Measurements from ENCODE around the gene OR6S1.
A peak's percentile ranks its signal among the peaks of the same experiment; 100 is the strongest.

The OR6S1 gene

DNA sequence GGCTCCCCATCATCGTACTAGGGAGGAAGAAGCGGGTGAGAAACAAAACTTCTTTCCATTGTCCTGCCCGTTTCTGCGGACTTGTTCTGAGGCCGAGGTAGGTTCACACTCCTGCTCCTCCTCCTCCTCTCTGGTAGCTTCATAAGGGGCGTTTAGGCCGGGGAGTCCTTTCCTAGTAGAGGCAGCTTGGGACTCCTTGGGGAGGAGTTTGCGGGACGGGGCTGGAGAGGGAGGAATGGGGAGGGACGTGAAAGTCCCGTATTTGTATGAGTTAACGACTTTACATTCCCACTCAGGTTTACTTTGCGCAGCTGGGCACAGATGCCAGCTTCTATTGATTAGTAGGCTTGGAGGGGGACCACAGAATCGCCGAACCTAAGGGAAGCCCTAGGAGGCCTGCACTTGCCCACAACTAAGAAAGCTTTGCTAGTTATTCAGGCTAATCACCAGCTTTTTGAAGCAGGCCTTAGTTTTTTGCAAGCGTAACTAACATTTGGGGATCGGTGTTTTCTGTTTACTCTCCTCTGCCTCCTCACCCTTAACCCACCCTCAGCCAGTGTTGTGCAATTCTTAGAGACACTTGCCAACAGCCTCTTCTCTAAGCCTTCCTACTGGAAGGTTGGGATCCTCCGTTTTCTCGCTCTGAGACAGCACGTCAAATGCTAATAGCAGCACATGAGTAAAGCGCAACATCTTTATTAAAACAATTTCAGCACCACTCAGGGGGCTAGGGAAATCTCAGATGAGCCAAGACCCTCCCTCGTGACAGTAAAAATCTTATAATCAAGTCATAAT is 43.4 kb upstream of the OR6S1 start:
- no peak for DNase-seq (ENCODE audit: extremely low read depth, low read depth)
- H3K4me3 ChIP-seq (replicated peaks; ENCODE audit: low read depth, low read length) = peak overlapping the region; percentile 82
- TF ChIP-seq, protein P1, sequence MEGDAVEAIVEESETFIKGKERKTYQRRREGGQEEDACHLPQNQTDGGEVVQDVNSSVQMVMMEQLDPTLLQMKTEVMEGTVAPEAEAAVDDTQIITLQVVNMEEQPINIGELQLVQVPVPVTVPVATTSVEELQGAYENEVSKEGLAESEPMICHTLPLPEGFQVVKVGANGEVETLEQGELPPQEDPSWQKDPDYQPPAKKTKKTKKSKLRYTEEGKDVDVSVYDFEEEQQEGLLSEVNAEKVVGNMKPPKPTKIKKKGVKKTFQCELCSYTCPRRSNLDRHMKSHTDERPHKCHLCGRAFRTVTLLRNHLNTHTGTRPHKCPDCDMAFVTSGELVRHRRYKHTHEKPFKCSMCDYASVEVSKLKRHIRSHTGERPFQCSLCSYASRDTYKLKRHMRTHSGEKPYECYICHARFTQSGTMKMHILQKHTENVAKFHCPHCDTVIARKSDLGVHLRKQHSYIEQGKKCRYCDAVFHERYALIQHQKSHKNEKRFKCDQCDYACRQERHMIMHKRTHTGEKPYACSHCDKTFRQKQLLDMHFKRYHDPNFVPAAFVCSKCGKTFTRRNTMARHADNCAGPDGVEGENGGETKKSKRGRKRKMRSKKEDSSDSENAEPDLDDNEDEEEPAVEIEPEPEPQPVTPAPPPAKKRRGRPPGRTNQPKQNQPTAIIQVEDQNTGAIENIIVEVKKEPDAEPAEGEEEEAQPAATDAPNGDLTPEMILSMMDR (IDR thresholded peaks at IDR 0.05; ENCODE audit: low read depth, low read length, missing control alignments) = no peak

DNA sequence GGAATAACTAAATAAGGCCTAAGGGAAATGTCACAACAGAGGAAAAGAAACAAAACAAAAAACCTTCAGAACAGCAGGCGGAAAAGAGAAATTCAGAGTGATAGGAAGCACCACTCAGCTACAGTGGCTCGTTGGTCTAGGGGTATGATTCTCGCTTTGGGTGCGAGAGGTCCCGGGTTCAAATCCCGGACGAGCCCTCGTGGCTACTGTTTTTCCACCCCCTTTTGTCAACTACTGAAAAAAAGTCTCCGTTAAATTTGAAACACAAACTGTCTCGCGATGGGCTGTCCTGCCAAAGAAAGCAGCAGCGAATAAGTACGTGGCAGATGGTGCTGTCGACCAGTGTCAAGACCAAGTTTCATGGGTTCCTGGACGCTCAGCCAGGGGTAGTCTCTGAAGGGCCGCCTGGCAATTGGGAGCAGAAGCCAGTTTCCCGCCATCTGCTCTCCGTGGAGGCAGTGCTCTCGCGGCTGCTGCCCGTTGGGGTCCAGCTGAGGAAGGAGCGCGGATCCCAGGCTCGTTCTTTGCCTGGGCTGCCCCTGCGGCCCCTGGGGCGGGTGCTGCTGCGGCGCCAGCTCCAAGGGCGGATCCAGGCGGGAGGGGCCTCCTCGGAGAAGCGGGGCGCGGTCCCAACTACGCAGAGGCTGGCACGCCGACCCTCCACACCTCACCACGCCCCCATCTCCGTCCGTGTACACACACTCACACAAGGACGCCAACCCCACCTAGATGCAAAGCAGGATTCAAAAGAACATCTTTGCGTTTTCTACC is 42.6 kb upstream of the OR6S1 start, which contains the start of gene RNASE4:
TSS of gene RNASE4 (plus strand) at position 670 of the 771 bp plus-strand sequence. CDS start 14,812 bp downstream, outside the sequence.
- TF ChIP-seq, protein P1 (IDR thresholded peaks at IDR 0.05; ENCODE audit: low read depth, low read length, missing control alignments) = no peak
- DNase-seq (ENCODE audit: extremely low read depth, low read depth) = peak; percentile 82
- peak within 1 kb of the TSS; percentile 82 for H3K4me3 ChIP-seq (replicated peaks; ENCODE audit: low read depth, low read length)

DNA sequence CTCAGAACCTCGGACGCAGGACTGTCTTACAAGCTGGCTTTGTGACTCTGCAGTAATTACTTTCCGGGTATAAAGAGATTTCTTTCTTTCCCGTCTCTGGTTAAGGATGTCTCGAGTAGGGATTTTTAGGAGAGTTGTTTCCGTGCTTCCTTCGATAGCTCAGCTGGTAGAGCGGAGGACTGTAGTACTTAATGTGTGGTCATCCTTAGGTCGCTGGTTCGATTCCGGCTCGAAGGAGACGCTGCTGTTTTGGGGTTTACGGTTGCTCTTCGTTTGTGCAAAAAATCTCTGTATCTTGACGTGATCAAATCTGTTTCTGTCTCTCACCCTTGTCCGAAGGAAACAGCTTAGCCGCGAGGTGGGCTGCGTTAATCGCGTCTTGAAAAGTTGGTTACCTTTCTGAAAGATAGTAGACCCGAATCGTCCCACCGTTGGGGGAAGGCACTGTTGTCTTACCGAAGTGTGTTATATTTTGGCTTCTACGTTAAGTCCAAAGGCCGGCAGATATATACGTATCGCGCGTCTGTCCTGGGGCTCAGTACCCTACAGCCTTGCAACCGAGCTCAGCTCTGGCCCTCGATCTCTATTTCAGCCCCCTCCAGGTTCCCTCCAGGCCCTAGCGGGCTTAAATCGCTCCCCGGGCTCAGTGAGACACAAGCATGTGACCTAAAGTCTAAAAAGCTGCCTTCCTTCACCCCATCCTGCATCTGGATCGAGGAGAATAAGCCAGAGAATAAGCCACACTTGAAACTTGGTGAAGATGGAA is 41.8 kb upstream of the OR6S1 start:
- H3K4me3 ChIP-seq (replicated peaks; ENCODE audit: low read depth, low read length) = peak overlapping the region; percentile 82
- TF ChIP-seq, protein P1 (IDR thresholded peaks at IDR 0.05; ENCODE audit: low read depth, low read length, missing control alignments) = no peak
- DNase-seq (ENCODE audit: extremely low read depth, low read depth) = peak; percentile 93

DNA sequence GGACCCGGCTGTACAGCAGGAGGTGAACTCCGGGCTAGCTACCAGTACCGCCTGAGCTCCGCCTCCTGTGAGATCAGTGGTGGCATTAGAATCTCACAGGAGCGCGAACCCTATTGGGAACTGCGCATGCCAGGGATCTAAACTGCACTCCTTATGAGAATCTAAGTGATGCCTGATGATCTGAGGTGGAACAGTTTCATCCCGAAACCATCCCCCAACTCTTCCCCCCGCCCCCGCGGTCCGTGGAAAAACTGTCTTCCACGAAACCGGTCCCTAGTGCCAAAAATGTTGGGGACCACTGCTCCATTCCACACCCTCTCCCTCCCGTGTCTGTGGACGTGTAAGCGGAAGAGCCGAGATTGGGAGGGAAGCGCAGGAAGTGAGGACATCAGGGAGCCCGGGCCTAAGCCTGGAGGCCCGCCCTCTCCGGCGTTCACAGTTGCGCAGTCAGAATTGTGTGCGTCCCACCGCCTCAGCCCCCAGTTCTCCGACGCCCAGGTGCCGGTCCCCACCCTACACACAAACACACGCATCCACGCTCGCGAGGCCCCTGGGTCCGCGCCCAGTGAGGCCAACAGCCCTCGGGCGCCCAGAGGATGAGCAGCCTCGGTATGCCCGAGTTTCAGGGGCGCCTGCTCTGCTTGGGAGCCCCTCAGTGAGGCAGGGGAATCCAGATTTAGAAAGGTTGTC is 41.1 kb upstream of the OR6S1 start:
- TF ChIP-seq, protein P1 (IDR thresholded peaks at IDR 0.05; ENCODE audit: low read depth, low read length, missing control alignments) = no peak
- H3K4me3 ChIP-seq (replicated peaks; ENCODE audit: low read depth, low read length) = peak overlapping the region; percentile 82
- DNase-seq (ENCODE audit: extremely low read depth, low read depth) = peak; percentile 77

DNA sequence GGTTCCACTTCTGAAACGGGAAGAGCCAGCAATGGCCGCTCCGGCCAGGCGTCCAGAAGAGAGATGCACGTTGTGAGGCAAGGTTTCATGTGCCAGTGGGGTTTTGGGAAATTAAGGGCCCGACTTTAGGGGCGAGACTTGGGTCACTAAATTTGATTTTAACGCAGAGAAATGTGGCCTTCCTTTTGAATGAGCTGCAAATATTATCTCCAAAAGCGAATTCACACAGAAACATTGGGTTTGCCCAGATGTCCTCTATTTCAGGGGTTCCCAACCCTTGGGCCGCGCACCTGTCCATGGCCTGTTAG is 40.6 kb upstream of the OR6S1 start:
- TF ChIP-seq, protein P1 (IDR thresholded peaks at IDR 0.05; ENCODE audit: low read depth, low read length, missing control alignments) = no peak
- peak overlapping the region; percentile 82 for H3K4me3 ChIP-seq (replicated peaks; ENCODE audit: low read depth, low read length)
- no peak for DNase-seq (ENCODE audit: extremely low read depth, low read depth)
